Body of pancreas (tissue), 4 donors: Measurements from ENCODE around the gene MLLT11. TPM values are rescaled to one million over a fixed set of nuclear protein-coding genes. Genes with fewer than 3 reads are reported as not detected.

Experiments
- ATAC-seq: fragments of 150-250 bp; one replicate; pipeline ENCODE4 v1.9.1; 2016
- DNase-seq, 4 donors: peaks; one replicate each; pipeline ENCODE4 v3.0.0-alpha.2; 2019
- H3K27ac ChIP-seq, 4 donors: fragments of 200-600 bp; sonication (generic); 1 replicate in 3 of 4; 2 replicates in 1 of 4; pipeline versions ENCODE4 v1.5.1 to v1.6.1; 2016 to 2019; ENCODE audit warnings: mild to moderate bottlenecking in 1 of 4, mixed read lengths in 1 of 4, moderate library complexity in 1 of 4
- H3K27me3 ChIP-seq, 2 donors: fragments of 200-600 bp; sonication (generic); one replicate each; pipeline ENCODE4 v1.6.0; 2016; ENCODE audit warnings: mild to moderate bottlenecking in 1 of 2
- H3K36me3 ChIP-seq, 2 donors: fragments of 200-600 bp; sonication (generic); replicated peaks in 1 of 2; 2 replicates each; pipeline ENCODE4 v1.5.1; 2016; ENCODE audit warnings: low read depth in 2 of 2; ENCODE audit not compliant: insufficient read depth in 1 of 2
- H3K4me1 ChIP-seq: fragments of 200-600 bp; sonication (generic); one replicate; pipeline ENCODE4 v1.6.0; 2016
- H3K4me3 ChIP-seq, 2 donors: fragments of 200-600 bp; sonication (generic); 1 replicate in 1 of 2; 2 replicates in 1 of 2; pipeline ENCODE4 v1.5.1; 2016 to 2019
- H3K9me3 ChIP-seq, 3 donors: fragments of 200-600 bp; sonication (generic); 1 replicate in 2 of 3; 2 replicates in 1 of 3; pipeline ENCODE4 v1.5.1; 2016
- POLR2A ChIP-seq, 3 donors: fragments of 450-650 bp; IDR thresholded peaks; one replicate each; pipeline ENCODE4 v1.6.1; 2016; ENCODE audit warnings: antibody characterized with exemption in 3 of 3, mild to moderate bottlenecking in 2 of 3
- WGBS, 2 donors: methylation state at CpG; one replicate each; pipeline ENCODE4 v1.1.5; 2017; 5-methylcytosine and 5-hydroxymethylcytosine counted together
- intact Hi-C: fragments of 100-400 bp; cut with DNase I; formaldehyde crosslinking; loops from one replicate; pipeline ENCODE4 v1.15.1; 2023
- total RNA-seq, 2 donors: library from RNA; depleted of rRNA; stranded (reverse); fragments of >200 nt; gene quantifications; one replicate each; pipeline ENCODE4 v1.1.0, GENCODE V29; 2016
- TF ChIP-seq, protein P1 (sequence below), 7 experiments: fragments of 450-650 bp in 4 of 7; fragments of 200-600 bp in 3 of 7; sonication (generic) in 3 of 7; IDR thresholded peaks; one replicate each; pipeline ENCODE4 v1.5.1; 2016 to 2019; ENCODE audit warnings: antibody characterized with exemption in 7 of 7

Gene MLLT11
- total RNA-seq, 2 donors from 2014 or later = 0.26 to 1.6 TPM

DNA sequence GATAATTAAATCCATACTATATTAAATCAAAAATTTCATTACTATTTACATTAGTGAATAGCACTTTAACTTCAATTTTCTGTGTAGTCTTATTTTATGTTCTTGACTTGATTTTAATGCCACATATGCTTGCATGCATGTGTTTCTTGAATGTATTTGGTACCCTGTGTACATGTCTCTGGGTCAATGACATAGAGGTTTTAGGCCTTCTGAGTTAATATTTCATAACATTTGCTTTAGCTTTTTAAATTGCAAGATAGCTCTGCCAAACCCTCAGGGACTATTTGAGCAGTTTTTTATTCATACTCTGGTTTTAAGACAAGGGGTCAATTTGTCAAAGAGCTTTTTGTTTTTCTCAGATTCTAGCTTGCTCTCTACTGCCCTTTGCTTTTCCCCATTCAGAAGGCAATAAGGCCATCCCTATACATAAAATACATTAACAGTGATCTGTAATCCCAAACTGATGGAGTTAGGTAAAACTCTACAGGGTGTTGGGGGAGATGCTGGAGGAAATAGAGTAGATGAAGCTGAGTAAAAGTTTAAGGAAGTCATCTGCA lies 5.0 kb downstream of the MLLT11 start:
- Histone ChIP-seq H3K27me3 (no peaks in the 10 kb centered on the region), H3K4me1 (peaks cover 7% of the 10 kb centered on the region), H3K36me3 (no peaks in the 10 kb centered on the region), H3K9me3 (no peaks in the 10 kb centered on the region), H3K27ac (no peak overlapping the region), H3K4me3 (no peak overlapping the region)
- ATAC-seq = no peak
- intact Hi-C loops = no loop called here
- TF ChIP-seq, protein P1, sequence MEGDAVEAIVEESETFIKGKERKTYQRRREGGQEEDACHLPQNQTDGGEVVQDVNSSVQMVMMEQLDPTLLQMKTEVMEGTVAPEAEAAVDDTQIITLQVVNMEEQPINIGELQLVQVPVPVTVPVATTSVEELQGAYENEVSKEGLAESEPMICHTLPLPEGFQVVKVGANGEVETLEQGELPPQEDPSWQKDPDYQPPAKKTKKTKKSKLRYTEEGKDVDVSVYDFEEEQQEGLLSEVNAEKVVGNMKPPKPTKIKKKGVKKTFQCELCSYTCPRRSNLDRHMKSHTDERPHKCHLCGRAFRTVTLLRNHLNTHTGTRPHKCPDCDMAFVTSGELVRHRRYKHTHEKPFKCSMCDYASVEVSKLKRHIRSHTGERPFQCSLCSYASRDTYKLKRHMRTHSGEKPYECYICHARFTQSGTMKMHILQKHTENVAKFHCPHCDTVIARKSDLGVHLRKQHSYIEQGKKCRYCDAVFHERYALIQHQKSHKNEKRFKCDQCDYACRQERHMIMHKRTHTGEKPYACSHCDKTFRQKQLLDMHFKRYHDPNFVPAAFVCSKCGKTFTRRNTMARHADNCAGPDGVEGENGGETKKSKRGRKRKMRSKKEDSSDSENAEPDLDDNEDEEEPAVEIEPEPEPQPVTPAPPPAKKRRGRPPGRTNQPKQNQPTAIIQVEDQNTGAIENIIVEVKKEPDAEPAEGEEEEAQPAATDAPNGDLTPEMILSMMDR (IDR thresholded peaks at IDR 0.05) = no peak
- TF ChIP-seq POLR2A (IDR thresholded peaks at IDR 0.05) = no peak
- DNase-seq = no peak

DNA sequence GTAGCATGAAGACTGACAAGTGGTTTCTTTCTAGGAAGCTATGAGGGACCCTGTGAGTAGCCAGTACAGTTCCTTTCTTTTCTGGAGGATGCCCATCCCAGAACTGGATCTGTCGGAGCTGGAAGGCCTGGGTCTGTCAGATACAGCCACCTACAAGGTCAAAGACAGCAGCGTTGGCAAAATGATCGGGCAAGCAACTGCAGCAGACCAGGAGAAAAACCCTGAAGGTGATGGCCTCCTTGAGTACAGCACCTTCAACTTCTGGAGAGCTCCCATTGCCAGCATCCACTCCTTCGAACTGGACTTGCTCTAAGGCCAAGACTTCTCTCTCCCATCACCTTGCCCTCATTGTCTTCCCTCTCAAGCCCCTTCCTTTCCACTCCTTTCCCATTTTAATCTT lies 7.0 kb downstream of the MLLT11 start:
- 63 to 68% methylated on average over 4 of the region's 4 CpGs for WGBS, 2 donors
- no peak for DNase-seq
- Histone ChIP-seq H3K4me3 (no peak overlapping the region), H3K27ac (no peak overlapping the region), H3K9me3 (no peaks in the 10 kb centered on the region), H3K36me3 (no peaks in the 10 kb centered on the region), H3K27me3 (no peaks in the 10 kb centered on the region), H3K4me1 (peaks cover 15% of the 10 kb centered on the region)
- ATAC-seq = no peak
- TF ChIP-seq, protein P1 (IDR thresholded peaks at IDR 0.05) = no peak
- TF ChIP-seq POLR2A (IDR thresholded peaks at IDR 0.05) = no peak
- intact Hi-C loops = no loop called here

- peaks cover 15% of the 10 kb centered on the region for H3K4me1 ChIP-seq
- ATAC-seq (no peak), DNase-seq (no peak)
- no peaks in the 10 kb centered on the region for H3K36me3 ChIP-seq
- peak overlapping the region in 1 of 4 donors; percentile 96 for H3K27ac ChIP-seq
- no peak overlapping the region for H3K4me3 ChIP-seq
- H3K9me3 ChIP-seq = no peaks in the 10 kb centered on the region
- intact Hi-C loops = no loop called here
- TF ChIP-seq POLR2A (IDR thresholded peaks at IDR 0.05) = no peak
- TF ChIP-seq, protein P1 (IDR thresholded peaks at IDR 0.05) = no peak
- H3K27me3 ChIP-seq = no peaks in the 10 kb centered on the region
- 79 to 83% methylated on average over 5 of the region's 5 CpGs for WGBS, 2 donors
Measured at GRCh38 chr1:151069103-151069486, 8.9 kb downstream of the MLLT11 start.

- no peaks in the 10 kb centered on the region for H3K36me3 ChIP-seq
- peak within 1 kb of the TSS; percentile 95 to 98 (median 97) for H3K27ac ChIP-seq
- peak; percentile 91 to 94 (median 92) for DNase-seq
- H3K27me3 ChIP-seq = no peaks in the 10 kb centered on the region
- intact Hi-C loops = no loop called here
- WGBS, 2 donors = 0% methylated on average over 26 to 48 of the region's 50 CpGs
- peaks cover 15% of the 10 kb centered on the region for H3K4me1 ChIP-seq
- ATAC-seq = peak; percentile 93
- TF ChIP-seq, protein P1 (IDR thresholded peaks at IDR 0.05) = peak; percentile 85 to 93 (median 91)
- TF ChIP-seq POLR2A (IDR thresholded peaks at IDR 0.05) = peak; percentile 61 to 90 (median 83)
- no peaks in the 10 kb centered on the region for H3K9me3 ChIP-seq
- peak within 1 kb of the TSS; percentile 57 to 75 for H3K4me3 ChIP-seq
Measured at GRCh38 chr1:151070474-151071276, 10.5 kb downstream of the MLLT11 start, which contains the start of gene GABPB2. TSS of gene GABPB2 (plus strand) at chr1:151070761. CDS start at chr1:151088190, 17,429 bp downstream.
